Heart right ventricle (tissue), 16 donors: ENCODE results near the gene LLPH. TPM values are rescaled to one million over a fixed set of nuclear protein-coding genes. Genes with fewer than 3 reads are reported as not detected.

Source experiments
- ATAC-seq, 8 donors: fragments of 200-7000 bp; cut with Tn5 transposase; one replicate each; pipeline ENCODE4 v1.9.1; 2020; ENCODE audit warnings: mild to moderate bottlenecking in 8 of 8, moderate library complexity in 8 of 8, moderate number of reproducible peaks in 1 of 8
- DNase-seq, 2 donors: peaks; one replicate each; pipeline ENCODE4 v3.0.0-alpha.2; 2020
- H3K27ac ChIP-seq, 10 donors: fragments of 200-600 bp; sonication (generic) in 2 of 10; one replicate each; pipeline versions ENCODE4 v1.5.0 to v1.8.0; 2020 to 2022; ENCODE audit warnings: mild to moderate bottlenecking in 3 of 10
- H3K27me3 ChIP-seq, 7 donors: fragments of 200-600 bp; one replicate each; pipeline ENCODE4 v1.8.0; 2021 to 2022; ENCODE audit warnings: mild to moderate bottlenecking in 2 of 7
- H3K36me3 ChIP-seq, 9 donors: fragments of 200-600 bp; sonication (generic) in 1 of 9; one replicate each; pipeline versions ENCODE4 v1.5.0 to v1.8.0; 2020 to 2022; ENCODE audit warnings: mild to moderate bottlenecking in 2 of 9
- H3K4me1 ChIP-seq, 9 donors: fragments of 200-600 bp; sonication (generic) in 1 of 9; one replicate each; pipeline versions ENCODE4 v1.5.0 to v1.8.0; 2020 to 2022; ENCODE audit warnings: mild to moderate bottlenecking in 4 of 9
- H3K4me3 ChIP-seq, 10 donors: fragments of 200-600 bp; sonication (generic) in 2 of 10; one replicate each; pipeline versions ENCODE4 v1.5.0 to v1.8.0; 2020 to 2022; ENCODE audit warnings: mild to moderate bottlenecking in 7 of 10, moderate library complexity in 2 of 10
- H3K9me3 ChIP-seq, 11 donors: fragments of 200-600 bp in 10 of 11; sonication (generic) in 2 of 11; one replicate each; pipeline versions ENCODE4 v1.5.0 to v1.8.0; 2013 to 2022; ENCODE audit warnings: mild to moderate bottlenecking in 2 of 11, control low read depth in 1 of 11, moderate library complexity in 1 of 11
- WGBS, 2 donors: extraction: QIAGEN DNeasy Blood & Tissue Kit; methylation state at CpG; one replicate each; pipeline ENCODE4 v1.1.7; 2013; ENCODE audit warnings: inconsistent platforms in 1 of 2; 5-methylcytosine and 5-hydroxymethylcytosine counted together
- intact Hi-C, 10 donors: fragments of 100-400 bp; cut with DNase I; formaldehyde crosslinking; loops; one replicate each; pipeline versions ENCODE4 v1.11.1 to v1.14.2; 2022
- polyA plus RNA-seq, 2 donors: library from polyadenylated mRNA; stranded (reverse); fragments of 200-250 nt; gene quantifications; one replicate each; pipeline ENCODE4 v1.2.3, GENCODE V29; 2013
- total RNA-seq, 10 donors: library from RNA; stranded (reverse); fragmentation: NEBNext Ultra II Directional in 3 of 10; extraction: Animal tissue kit (Norgen Biotek cat#: 25700) in 3 of 10; gene quantifications; one replicate each; pipeline versions ENCODE4 v1.2.1 to v1.2.4, GENCODE V29; 2021 to 2023
- TF ChIP-seq, protein P1 (sequence below), 9 donors: fragments of 200-600 bp; sonication (generic) in 2 of 9; IDR thresholded peaks; one replicate each; pipeline versions ENCODE4 v1.5.0 to v1.8.0; 2021 to 2022; ENCODE audit warnings: antibody characterized with exemption in 9 of 9, mild to moderate bottlenecking in 5 of 9, moderate library complexity in 1 of 9
- donor health status: Arrhythmogenic right ventricular cardiomyopathy.
- donor health status: ischemic (EF 13 %, LVEDD 7.1; RV severe dilation, severe dysfunction).
- donor health status: healthy with polysubstance abuse.
- donor health status: DM: no; HTN: yes; CAD: no.
- donor health status: DM: no; HTN: no; CAD: no.
- donor health status: ischemic (EF 25% LVEDD 6.9; RV normal size, moderate dysfunction).
- donor health status: ischemic (EF 25% LVEDD 5.7; RV mildly dilated, moderate dysfunction).
- donor health status: healthy.
- donor health status: DM: yes; HTN: yes; CAD: no.
- donor health status: Ischemic cardiomyopathy.
- donor health status: ischemic (EF 35%, LVEDD 5.7; RV mildly dilated, moderate dysfunction).
- donor health status: nonischemic (EF 11% LVEDD 7.7; RV severe dilation, severe dysfunction).
- donor health status: DM: yes; HTN: yes; CAD: no.
- donor health status: PGD.
- donor health status: ischemic (EF 29% LVEDD 5.4; RV normal size, mild dysfunction).
- donor health status: nonischemic (EF 23%, LVEDD 6.1; RV moderate dilation, normal function).

LLPH gene
- total and polyA plus RNA-seq, 12 donors: 9.7 to 35.9 (median 18.9) TPM

- Histone ChIP-seq H3K27me3 (peaks cover 0 to 6% (median 0%) of the 10 kb centered on the region in 7 donors), H3K36me3 (no peaks in the 10 kb centered on the region), H3K4me1 (peaks cover 0 to 10% (median 0%) of the 10 kb centered on the region in 9 donors), H3K4me3 (no peak overlapping the region), H3K9me3 (no peaks in the 10 kb centered on the region), H3K27ac (no peak overlapping the region)
- DNase-seq (no peak), ATAC-seq (no peak)
- WGBS, 2 donors: 60 to 67% methylated on average over 3 of the region's 3 CpGs
- intact Hi-C loops: no loop called here
- TF ChIP-seq, protein P1, sequence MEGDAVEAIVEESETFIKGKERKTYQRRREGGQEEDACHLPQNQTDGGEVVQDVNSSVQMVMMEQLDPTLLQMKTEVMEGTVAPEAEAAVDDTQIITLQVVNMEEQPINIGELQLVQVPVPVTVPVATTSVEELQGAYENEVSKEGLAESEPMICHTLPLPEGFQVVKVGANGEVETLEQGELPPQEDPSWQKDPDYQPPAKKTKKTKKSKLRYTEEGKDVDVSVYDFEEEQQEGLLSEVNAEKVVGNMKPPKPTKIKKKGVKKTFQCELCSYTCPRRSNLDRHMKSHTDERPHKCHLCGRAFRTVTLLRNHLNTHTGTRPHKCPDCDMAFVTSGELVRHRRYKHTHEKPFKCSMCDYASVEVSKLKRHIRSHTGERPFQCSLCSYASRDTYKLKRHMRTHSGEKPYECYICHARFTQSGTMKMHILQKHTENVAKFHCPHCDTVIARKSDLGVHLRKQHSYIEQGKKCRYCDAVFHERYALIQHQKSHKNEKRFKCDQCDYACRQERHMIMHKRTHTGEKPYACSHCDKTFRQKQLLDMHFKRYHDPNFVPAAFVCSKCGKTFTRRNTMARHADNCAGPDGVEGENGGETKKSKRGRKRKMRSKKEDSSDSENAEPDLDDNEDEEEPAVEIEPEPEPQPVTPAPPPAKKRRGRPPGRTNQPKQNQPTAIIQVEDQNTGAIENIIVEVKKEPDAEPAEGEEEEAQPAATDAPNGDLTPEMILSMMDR (IDR thresholded peaks at IDR 0.05): no peak
Measured at GRCh38 chr12:66066929-66067523, 63.5 kb downstream of the LLPH start.

Other genes starting within 250 kb of the LLPH start
- 10 to 100 TPM; 54.8 to 79.3 (median 66.0) TPM for gene TMBIM4, start 39.2 kb upstream of the LLPH start, total RNA-seq
- gene TMBIM4, start 39.2 kb upstream of the LLPH start, polyA plus RNA-seq: 100 to 1,000 TPM in 1 of 2 donors, 10 to 100 TPM in 1; 96.2 to 126 TPM
- 1 to 10 TPM; 2.8 to 9.3 (median 4.3) TPM for gene IRAK3, start 58.5 kb upstream of the LLPH start, total RNA-seq
- 1 to 10 TPM; 2.9 to 5.4 TPM for gene IRAK3, start 58.5 kb upstream of the LLPH start, polyA plus RNA-seq
- 1 to 10 TPM in 5 of 10 donors, under 1 TPM in 5; 0.47 to 3.6 (median 1.2) TPM for gene HELB, start 171.7 kb upstream of the LLPH start, total RNA-seq
- under 1 TPM; 0.16 to 0.59 TPM for gene HELB, start 171.7 kb upstream of the LLPH start, polyA plus RNA-seq